ENCODE data around the gene CBLC.

CBLC gene

GRCh38 chr19:44756089-44756562 lies 21.6 kb upstream of the CBLC start:
- no peak overlapping the region for H3K4me3 ChIP-seq (replicated peaks; ENCODE audit: low read depth, low read length)
- DNase-seq (ENCODE audit: low read depth): no peak
- TF ChIP-seq CTCF (IDR thresholded peaks at IDR 0.05; ENCODE audit: low read length, missing control alignments): no peak

GRCh38 chr19:44757057-44757734 lies 20.5 kb upstream of the CBLC start:
- peak; percentile 77 for DNase-seq (ENCODE audit: low read depth)
- no peak for TF ChIP-seq CTCF (IDR thresholded peaks at IDR 0.05; ENCODE audit: low read length, missing control alignments)

GRCh38 chr19:44757735-44758505 lies 19.8 kb upstream of the CBLC start:
- H3K4me3 ChIP-seq (replicated peaks; ENCODE audit: low read depth, low read length): peak overlapping the region; percentile 47
- TF ChIP-seq CTCF (IDR thresholded peaks at IDR 0.05; ENCODE audit: low read length, missing control alignments): no peak
- DNase-seq (ENCODE audit: low read depth): peak; percentile 56

More at GRCh38 chr19:44757057-44757734, 20.5 kb upstream of the CBLC start:
- peak overlapping the region; percentile 47 for H3K4me3 ChIP-seq (replicated peaks; ENCODE audit: low read depth, low read length)

- no peak for TF ChIP-seq CTCF (IDR thresholded peaks at IDR 0.05; ENCODE audit: low read length, missing control alignments)
- H3K4me3 ChIP-seq (replicated peaks; ENCODE audit: low read depth, low read length): peak overlapping the region; percentile 47
- no peak for DNase-seq (ENCODE audit: low read depth)
These were observed 19.1 kb upstream of the CBLC start for GRCh38 chr19:44758596-44758995.

- DNase-seq (ENCODE audit: low read depth): no peak
- TF ChIP-seq CTCF (IDR thresholded peaks at IDR 0.05; ENCODE audit: low read length, missing control alignments): no peak
- H3K4me3 ChIP-seq (replicated peaks; ENCODE audit: low read depth, low read length): no peak overlapping the region
These were observed 18.4 kb upstream of the CBLC start for GRCh38 chr19:44759083-44759804.

- no peak overlapping the region for H3K4me3 ChIP-seq (replicated peaks; ENCODE audit: low read depth, low read length)
- no peak for TF ChIP-seq CTCF (IDR thresholded peaks at IDR 0.05; ENCODE audit: low read length, missing control alignments)
- DNase-seq (ENCODE audit: low read depth): no peak
These were observed 15.7 kb upstream of the CBLC start for GRCh38 chr19:44762038-44762437.
